Coronary artery (tissue), 2 donors: ENCODE data around the gene DDX51.
"Not testable (repeated sequence)": the region's sequence is repeated elsewhere in the genome, so short reads cannot be mapped to it uniquely, and the experiment has no call there.

Experiments used
- DNase-seq: peaks from one replicate; pipeline ENCODE4 v3.0.0-alpha.2; 2017; ENCODE audit warnings: low spot score
- H3K27ac ChIP-seq, 2 donors: fragments of 200-600 bp; sonication (generic); one replicate each; pipeline ENCODE4 v1.5.1; 2016 to 2019
- H3K4me3 ChIP-seq: fragments of 200-600 bp; sonication (generic); 2 replicates; pipeline ENCODE4 v1.5.1; 2016; ENCODE audit warnings: mild to moderate bottlenecking, moderate library complexity
- CTCF ChIP-seq: fragments of 200-600 bp; sonication (generic); IDR thresholded peaks from one replicate; pipeline ENCODE4 v1.5.1; 2019; ENCODE audit warnings: antibody characterized with exemption

Gene DDX51

GRCh38 chr12:132108211-132108832 lies 35.8 kb downstream of the DDX51 start:
- TF ChIP-seq CTCF: no peak
- DNase-seq: no peak
- Histone ChIP-seq H3K27ac (no peak overlapping the region), H3K4me3 (no peak overlapping the region)

- Histone ChIP-seq H3K27ac (no peak overlapping the region), H3K4me3 (no peak overlapping the region)
- no peak for DNase-seq
- TF ChIP-seq CTCF: no peak
Measured at GRCh38 chr12:132106921-132107320, 37.2 kb downstream of the DDX51 start.

- no peak for TF ChIP-seq CTCF
- no peak overlapping the region for H3K27ac ChIP-seq
- DNase-seq: no peak
- no peak overlapping the region for H3K4me3 ChIP-seq
Measured at GRCh38 chr12:132105467-132105866, 38.7 kb downstream of the DDX51 start.

- TF ChIP-seq CTCF: no peak
- no peak overlapping the region for H3K27ac ChIP-seq
- no peak overlapping the region for H3K4me3 ChIP-seq
- DNase-seq: no peak
Measured at GRCh38 chr12:132103542-132104308, 40.4 kb downstream of the DDX51 start.

GRCh38 chr12:132103072-132103471 lies 41.0 kb downstream of the DDX51 start:
- not testable (repeated sequence) for DNase-seq, H3K27ac ChIP-seq, H3K4me3 ChIP-seq

GRCh38 chr12:132102297-132102696 lies 41.8 kb downstream of the DDX51 start:
- TF ChIP-seq CTCF: no peak
- no peak overlapping the region for H3K4me3 ChIP-seq
- DNase-seq: no peak
- no peak overlapping the region for H3K27ac ChIP-seq

- no peak overlapping the region for H3K4me3 ChIP-seq
- DNase-seq: no peak
- no peak overlapping the region for H3K27ac ChIP-seq
- TF ChIP-seq CTCF: no peak
Measured at GRCh38 chr12:132100306-132101065, 43.6 kb downstream of the DDX51 start.
